ENCODE results near the gene KCNJ18.
"Not testable (repeated sequence)": the region's sequence is repeated elsewhere in the genome, so short reads cannot be mapped to it uniquely, and the experiment has no call there.

Gene KCNJ18

DNA sequence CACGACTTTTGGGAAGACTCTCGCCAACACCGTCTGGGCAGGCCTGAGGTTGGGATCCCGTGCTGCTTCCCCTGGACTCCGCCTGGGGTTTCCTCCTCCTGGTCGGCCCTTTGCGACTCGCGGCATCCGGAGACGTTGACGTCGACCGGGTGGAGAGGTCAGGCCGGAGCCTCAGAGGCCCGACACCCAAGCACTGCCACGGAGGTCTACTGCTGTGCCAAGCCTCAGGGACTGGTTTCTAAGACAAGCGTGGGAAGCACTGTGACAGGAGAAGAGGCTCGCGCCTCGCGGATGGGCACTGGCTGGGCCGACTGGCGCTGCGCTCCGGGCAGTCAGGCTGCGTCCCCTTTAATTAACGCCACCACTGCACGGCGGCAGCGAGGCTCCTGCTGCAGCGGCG lies 7.9 kb upstream of the KCNJ18 start:
- H2BK120ac ChIP-seq (ENCODE audit: low read depth, low read length); H3K27ac ChIP-seq (replicated peaks; ENCODE audit: low read length); H4K8ac ChIP-seq (ENCODE audit: low read depth, low read length); H2AK5ac ChIP-seq (ENCODE audit: low read depth, low read length); H2AFZ ChIP-seq (ENCODE audit: low read length); H4K91ac ChIP-seq (ENCODE audit: low read depth, low read length, poor library complexity); H3K14ac ChIP-seq (ENCODE audit: low read length); H3K36me3 ChIP-seq (replicated peaks in 1 of 2; ENCODE audit: control insufficient read depth in 2 of 2, insufficient read depth in 2 of 2, low read length in 2 of 2); H3K18ac ChIP-seq (ENCODE audit: low read length); H2BK12ac ChIP-seq (ENCODE audit: low read length); H3K4ac ChIP-seq (ENCODE audit: low read length); H2BK5ac ChIP-seq (ENCODE audit: low read length); H3K27me3 ChIP-seq (ENCODE audit: control insufficient read depth in 3 of 3, insufficient read depth in 3 of 3, low read depth in 1 of 3, low read length in 3 of 3); H3K79me1 ChIP-seq (ENCODE audit: low read depth, low read length); H3K4me2 ChIP-seq (ENCODE audit: insufficient read depth, low read length, poor library complexity, severe bottlenecking); H3K4me3 ChIP-seq (ENCODE audit: low read length in 2 of 2); DNase-seq (ENCODE audit: low spot score); H3K4me1 ChIP-seq (ENCODE audit: control insufficient read depth in 2 of 2, insufficient read depth in 1 of 2, low read depth in 1 of 2, low read length in 2 of 2); H2BK15ac ChIP-seq (ENCODE audit: low read length); H3K9ac ChIP-seq (ENCODE audit: low read depth, low read length, poor library complexity); H3K23ac ChIP-seq (ENCODE audit: low read depth, low read length, poor library complexity): not testable (repeated sequence)
- no CpG with 5 or more reads among the region's 33 CpGs for WGBS, 2 donors (ENCODE audit: extremely low coverage in 2 of 2, insufficient read length in 2 of 2, insufficient replicate concordance in 1 of 2)
- peaks cover 0 to 10% of the 10 kb centered on the region in 2 donors for H3K9me3 ChIP-seq (replicated peaks in 1 of 2; ENCODE audit: control insufficient read depth in 2 of 2, insufficient read depth in 1 of 2, low read depth in 1 of 2, low read length in 2 of 2)

DNA sequence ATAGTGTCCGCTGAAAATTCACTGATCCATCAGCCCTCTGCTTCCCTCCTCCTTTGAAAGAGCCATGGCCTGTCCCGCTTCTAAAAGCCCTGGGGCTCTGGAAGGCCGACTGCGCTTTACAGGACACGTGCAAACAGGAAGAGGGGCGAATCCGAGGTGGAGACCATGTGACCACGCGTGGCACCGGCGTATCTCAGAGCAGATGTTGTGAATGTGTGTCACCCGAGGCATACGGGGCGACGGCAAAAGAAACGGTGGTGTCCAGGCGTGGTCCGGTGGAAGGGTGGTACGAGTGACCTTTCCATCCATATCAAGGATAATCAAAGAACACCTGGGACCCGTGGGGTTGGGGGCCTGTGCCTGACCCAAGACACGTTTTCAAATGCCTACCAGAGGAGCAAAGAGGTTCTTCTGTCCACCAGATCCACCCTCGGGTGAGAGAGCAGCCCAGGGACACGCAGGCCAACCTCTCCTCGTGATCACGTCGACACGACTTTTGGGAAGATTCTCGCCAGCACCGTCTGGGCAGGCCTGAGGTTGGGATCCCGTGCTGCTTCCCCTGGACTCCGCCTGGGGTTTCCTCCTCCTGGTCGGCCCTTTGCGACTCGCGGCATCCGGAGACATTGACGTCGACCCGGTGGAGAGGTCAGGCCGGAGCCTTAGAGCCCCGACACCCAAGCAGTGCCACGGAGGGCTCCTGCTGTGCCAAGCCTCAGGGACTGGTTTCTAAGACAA lies 7.1 kb upstream of the KCNJ18 start:
- H2AK5ac ChIP-seq (ENCODE audit: low read depth, low read length); H2AFZ ChIP-seq (ENCODE audit: low read length); H2BK15ac ChIP-seq (ENCODE audit: low read length); DNase-seq (ENCODE audit: low spot score); H4K91ac ChIP-seq (ENCODE audit: low read depth, low read length, poor library complexity); H3K23ac ChIP-seq (ENCODE audit: low read depth, low read length, poor library complexity); H3K4me2 ChIP-seq (ENCODE audit: insufficient read depth, low read length, poor library complexity, severe bottlenecking); H3K18ac ChIP-seq (ENCODE audit: low read length); H3K9me3 ChIP-seq (replicated peaks in 1 of 2; ENCODE audit: control insufficient read depth in 2 of 2, insufficient read depth in 1 of 2, low read depth in 1 of 2, low read length in 2 of 2); H3K4me1 ChIP-seq (ENCODE audit: control insufficient read depth in 2 of 2, insufficient read depth in 1 of 2, low read depth in 1 of 2, low read length in 2 of 2); H3K14ac ChIP-seq (ENCODE audit: low read length); H3K27me3 ChIP-seq (ENCODE audit: control insufficient read depth in 3 of 3, insufficient read depth in 3 of 3, low read depth in 1 of 3, low read length in 3 of 3); H3K79me1 ChIP-seq (ENCODE audit: low read depth, low read length); H2BK12ac ChIP-seq (ENCODE audit: low read length); H2BK120ac ChIP-seq (ENCODE audit: low read depth, low read length); H3K36me3 ChIP-seq (replicated peaks in 1 of 2; ENCODE audit: control insufficient read depth in 2 of 2, insufficient read depth in 2 of 2, low read length in 2 of 2); H3K27ac ChIP-seq (replicated peaks; ENCODE audit: low read length); H3K9ac ChIP-seq (ENCODE audit: low read depth, low read length, poor library complexity); H4K8ac ChIP-seq (ENCODE audit: low read depth, low read length); H3K4ac ChIP-seq (ENCODE audit: low read length); H2BK5ac ChIP-seq (ENCODE audit: low read length); H3K4me3 ChIP-seq (ENCODE audit: low read length in 2 of 2): not testable (repeated sequence)
- WGBS, 2 donors (ENCODE audit: extremely low coverage in 2 of 2, insufficient read length in 2 of 2, insufficient replicate concordance in 1 of 2) = no CpG with 5 or more reads among the region's 42 CpGs

DNA sequence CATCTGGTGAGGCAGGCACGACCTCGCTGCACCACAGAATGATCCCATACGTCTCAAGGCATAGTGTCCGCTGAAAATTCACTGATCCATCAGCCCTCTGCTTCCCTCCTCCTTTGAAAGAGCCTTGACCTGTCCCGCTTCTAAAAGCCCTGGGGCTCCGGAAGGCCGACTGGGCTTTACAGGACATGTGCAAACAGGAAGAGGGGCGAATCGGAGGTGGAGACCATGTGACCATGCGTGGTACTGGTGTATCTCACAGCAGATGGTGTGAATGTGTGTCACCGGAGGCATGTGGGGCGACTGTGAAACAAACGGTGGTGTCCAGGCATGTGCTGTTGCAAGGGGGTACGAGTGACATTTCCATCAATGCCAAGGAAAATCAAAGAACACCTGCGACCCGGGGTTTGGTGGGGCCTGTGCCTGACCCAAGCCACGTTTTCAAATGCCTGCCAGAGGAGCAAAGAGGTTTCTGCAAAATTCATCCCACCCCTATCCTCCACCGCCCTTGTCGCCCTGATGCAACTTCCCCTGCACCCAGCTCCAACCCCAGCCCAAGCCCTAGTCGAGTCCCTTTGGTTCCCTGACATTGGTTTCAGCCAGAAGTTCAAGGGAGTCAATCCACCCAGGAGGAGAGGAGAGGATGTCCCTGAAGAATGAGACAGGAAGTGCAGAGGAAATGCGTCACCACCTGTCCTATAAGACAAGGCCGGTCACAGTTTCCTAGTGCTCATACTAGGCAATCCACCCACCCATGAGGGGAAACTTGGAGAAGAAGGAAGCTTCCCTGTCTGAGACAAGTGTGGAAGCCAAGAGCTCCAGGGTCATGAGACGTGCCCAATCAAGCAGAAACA lies 5.9 kb upstream of the KCNJ18 start:
- no peak overlapping the region for H3K4ac ChIP-seq (ENCODE audit: low read length)
- peaks cover 0 to 7% of the 10 kb centered on the region in 2 donors for H3K9me3 ChIP-seq (replicated peaks in 1 of 2; ENCODE audit: control insufficient read depth in 2 of 2, insufficient read depth in 1 of 2, low read depth in 1 of 2, low read length in 2 of 2)
- no peak overlapping the region for H3K9ac ChIP-seq (ENCODE audit: low read depth, low read length, poor library complexity)
- H3K4me1 ChIP-seq (ENCODE audit: control insufficient read depth in 2 of 2, insufficient read depth in 1 of 2, low read depth in 1 of 2, low read length in 2 of 2) = no peaks in the 10 kb centered on the region
- no peak overlapping the region for H4K91ac ChIP-seq (ENCODE audit: low read depth, low read length, poor library complexity)
- no peak overlapping the region for H2BK5ac ChIP-seq (ENCODE audit: low read length)
- H3K36me3 ChIP-seq (replicated peaks in 1 of 2; ENCODE audit: control insufficient read depth in 2 of 2, insufficient read depth in 2 of 2, low read length in 2 of 2) = no peaks in the 10 kb centered on the region
- no peaks in the 10 kb centered on the region for H3K79me1 ChIP-seq (ENCODE audit: low read depth, low read length)
- no peak for DNase-seq (ENCODE audit: low spot score)
- no peak overlapping the region for H2AK5ac ChIP-seq (ENCODE audit: low read depth, low read length)
- no peak overlapping the region for H3K18ac ChIP-seq (ENCODE audit: low read length)
- H3K27ac ChIP-seq (replicated peaks; ENCODE audit: low read length) = no peak overlapping the region
- no peak overlapping the region for H2BK15ac ChIP-seq (ENCODE audit: low read length)
- WGBS, 2 donors (ENCODE audit: extremely low coverage in 2 of 2, insufficient read length in 2 of 2, insufficient replicate concordance in 1 of 2) = no CpG with 5 or more reads among the region's 23 CpGs
- no peak overlapping the region for H2BK120ac ChIP-seq (ENCODE audit: low read depth, low read length)
- no peak overlapping the region for H3K14ac ChIP-seq (ENCODE audit: low read length)
- H3K4me3 ChIP-seq (ENCODE audit: low read length in 2 of 2) = peak overlapping the region in 1 of 2 donors; percentile 62
- H3K4me2 ChIP-seq (ENCODE audit: insufficient read depth, low read length, poor library complexity, severe bottlenecking) = no peak overlapping the region
- peaks cover 0 to 6% (median 0%) of the 10 kb centered on the region in 3 experiments for H3K27me3 ChIP-seq (ENCODE audit: control insufficient read depth in 3 of 3, insufficient read depth in 3 of 3, low read depth in 1 of 3, low read length in 3 of 3)
- H2BK12ac ChIP-seq (ENCODE audit: low read length) = no peak overlapping the region
- H2AFZ ChIP-seq (ENCODE audit: low read length) = no peak overlapping the region
- H3K23ac ChIP-seq (ENCODE audit: low read depth, low read length, poor library complexity) = no peak overlapping the region
- no peak overlapping the region for H4K8ac ChIP-seq (ENCODE audit: low read depth, low read length)
